IMR-90 (cell line): ENCODE results near the gene NELL2. TPM values are rescaled to one million over a fixed set of nuclear protein-coding genes. Genes with fewer than 3 reads are reported as not detected.

Source experiments
- ATAC-seq: fragments of 200-7000 bp; cut with Tn5 transposase; 2 replicates; pipeline ENCODE4 v1.9.1; 2020; ENCODE audit warnings: low read depth, mild to moderate bottlenecking, moderate library complexity
- BruUV-seq: library from RNA; stranded (reverse); fragments of 400-500 nt; replicated peaks from 2 replicates; lab custom pipeline; 2021; lab: Mats Ljungman, UMichigan
- CTCF ChIA-PET: fragments of 300-600 bp; formaldehyde crosslinking; extraction: SDS; loops from one replicate; lab custom pipeline; 2021; ENCODE audit warnings: antibody characterized with exemption; lab: Yijun Ruan, JAX
- POLR2A ChIA-PET: fragments of 300-600 bp; sonication (Branson Sonifier 250); formaldehyde crosslinking; loops from one replicate; lab custom pipeline; 2022; ENCODE audit warnings: antibody characterized with exemption; ENCODE audit not compliant: unreplicated experiment; lab: Charles Lee
- DNase-seq: peaks from one replicate; pipeline ENCODE4 v3.0.0; 2013
- H2AFZ ChIP-seq: replicated peaks from 2 replicates; pipeline ENCODE3; 2013; ENCODE audit warnings: low read length, mild to moderate bottlenecking; ENCODE audit not compliant: poor library complexity
- H2AK5ac ChIP-seq: 2 replicates; pipeline ENCODE4 v1.6.1; 2013; ENCODE audit warnings: low read depth, low read length, inconsistent platforms
- H2AK9ac ChIP-seq: replicated peaks from 2 replicates; pipeline ENCODE3; 2013; ENCODE audit warnings: mild to moderate bottlenecking, low read depth, low read length, moderate library complexity; ENCODE audit not compliant: poor library complexity
- H2BK120ac ChIP-seq: 2 replicates; pipeline ENCODE4 v1.6.1; 2013; ENCODE audit warnings: low read depth, low read length, inconsistent platforms
- H2BK15ac ChIP-seq: 3 replicates; pipeline ENCODE4 v1.6.1; 2013; ENCODE audit warnings: low read depth, low read length, inconsistent platforms
- H2BK20ac ChIP-seq: 2 replicates; pipeline ENCODE4 v1.6.1; 2013; ENCODE audit warnings: low read depth, mild to moderate bottlenecking, inconsistent platforms, low read length, moderate library complexity
- H2BK5ac ChIP-seq: 2 replicates; pipeline ENCODE4 v1.6.1; 2013; ENCODE audit warnings: mild to moderate bottlenecking, low read depth, low read length, inconsistent platforms; ENCODE audit not compliant: poor library complexity, severe bottlenecking
- H3K14ac ChIP-seq: replicated peaks from 2 replicates; pipeline ENCODE4 v1.6.1; 2013; ENCODE audit warnings: low read depth, low read length, inconsistent platforms
- H3K18ac ChIP-seq: 2 replicates; pipeline ENCODE4 v1.6.1; 2013; ENCODE audit warnings: low read depth, low read length, control low read depth
- H3K23ac ChIP-seq: 2 replicates; pipeline ENCODE4 v1.6.1; 2013; ENCODE audit warnings: low read depth, low read length, inconsistent platforms
- H3K27ac ChIP-seq: 2 replicates; pipeline ENCODE4 v1.5.1; 2013; ENCODE audit warnings: mild to moderate bottlenecking, control low read depth, low read length; ENCODE audit not compliant: insufficient read depth
- H3K27me3 ChIP-seq: 2 replicates; pipeline ENCODE4 v1.6.1; 2013; ENCODE audit warnings: low read length; ENCODE audit not compliant: control insufficient read depth, insufficient read depth
- H3K36me3 ChIP-seq: 2 replicates; pipeline ENCODE4 v1.6.1; 2013; ENCODE audit warnings: low read length, mixed read lengths; ENCODE audit not compliant: control insufficient read depth, insufficient read depth
- H3K4ac ChIP-seq: 2 replicates; pipeline ENCODE4 v1.6.1; 2013; ENCODE audit warnings: low read depth, low read length, inconsistent platforms
- H3K4me1 ChIP-seq: 2 replicates; pipeline ENCODE4 v1.6.1; 2013; ENCODE audit warnings: low read length, mixed read lengths; ENCODE audit not compliant: control insufficient read depth, insufficient read depth
- H3K4me2 ChIP-seq: 2 replicates; pipeline ENCODE4 v1.6.1; 2013; ENCODE audit warnings: low read depth, mild to moderate bottlenecking, control low read depth, low read length, moderate library complexity
- H3K4me3 ChIP-seq: 2 replicates; pipeline ENCODE4 v1.5.1; 2013; ENCODE audit warnings: low read depth, mild to moderate bottlenecking, control low read depth, low read length, moderate library complexity; ENCODE audit not compliant: insufficient read depth
- H3K56ac ChIP-seq: 2 replicates; pipeline ENCODE4 v1.6.1; 2013; ENCODE audit warnings: low read length, inconsistent platforms; ENCODE audit not compliant: insufficient read depth; ENCODE audit errors: extremely low read depth
- H3K79me1 ChIP-seq, 2 experiments: 2 replicates each; pipeline ENCODE4 v1.6.1; 2013; ENCODE audit warnings: low read length in 2 of 2, inconsistent platforms in 1 of 2, low read depth in 1 of 2
- H3K9ac ChIP-seq: 2 replicates; pipeline ENCODE4 v1.6.1; 2013; ENCODE audit warnings: low read depth, low read length, control low read depth
- H3K9me1 ChIP-seq: 2 replicates; pipeline ENCODE4 v1.6.1; 2013; ENCODE audit warnings: low read length, inconsistent platforms; ENCODE audit not compliant: insufficient read depth
- H3K9me3 ChIP-seq: 2 replicates; pipeline ENCODE4 v1.6.1; 2013; ENCODE audit warnings: low read length; ENCODE audit not compliant: control insufficient read depth, insufficient read depth
- H4K20me1 ChIP-seq: 2 replicates; pipeline ENCODE4 v1.6.1; 2013; ENCODE audit warnings: low read length, inconsistent platforms; ENCODE audit not compliant: insufficient read depth
- H4K5ac ChIP-seq: 2 replicates; pipeline ENCODE4 v1.6.1; 2013; ENCODE audit warnings: mild to moderate bottlenecking, low read depth, low read length, control low read depth
- H4K8ac ChIP-seq, 2 experiments: 2 replicates each; pipeline ENCODE4 v1.6.1; 2013; ENCODE audit warnings: low read depth in 2 of 2, low read length in 2 of 2, control low read depth in 1 of 2, inconsistent platforms in 1 of 2
- H4K91ac ChIP-seq: 2 replicates; pipeline ENCODE4 v1.6.1; 2013; ENCODE audit warnings: low read depth, low read length, inconsistent platforms; ENCODE audit not compliant: insufficient read depth
- RAD21 ChIP-seq: IDR thresholded peaks from 2 replicates; pipeline ENCODE4 v1.6.1; 2012; ENCODE audit warnings: low read length, improper control_type of control experiment
- RCOR1 ChIP-seq: IDR thresholded peaks from 2 replicates; pipeline ENCODE4 v1.6.1; 2012; ENCODE audit warnings: mild to moderate bottlenecking, low read length, improper control_type of control experiment; ENCODE audit not compliant: insufficient replicate concordance
- USF2 ChIP-seq: fragments of 150-350 bp; IDR thresholded peaks from 2 replicates; pipeline ENCODE4 v1.6.1; 2017; ENCODE audit warnings: mild to moderate bottlenecking, antibody characterized with exemption, low read length, low read depth
- WGBS, 2 experiments: methylation state at CpG; one replicate each; pipeline versions ENCODE4 v1.1.5 to v1.1.7; 2013; ENCODE audit warnings: missing lambda C conversion rate in 2 of 2; ENCODE audit not compliant: insufficient read length in 1 of 2; ENCODE audit errors: extremely low coverage in 2 of 2; 5-methylcytosine and 5-hydroxymethylcytosine counted together
- dilution Hi-C: fragments of 300-500 bp; cut with HindIII; formaldehyde crosslinking; loops from one replicate; pipeline ENCODE4 v1.14.3; 2018; ENCODE audit warnings: low sequenced_read_pairs; ENCODE audit not compliant: unreplicated experiment
- in situ Hi-C: fragments of 300-500 bp; cut with MboI; formaldehyde crosslinking; loops from 3 replicates; pipeline ENCODE4 v1.14.3; 2019; ENCODE audit warnings: low sequenced_read_pairs, inconsistent platforms, mixed read lengths
- intact Hi-C: fragments of 100-400 bp; cut with micrococcal nuclease; formaldehyde crosslinking; loops from 2 replicates; pipeline ENCODE4 v1.10.0; 2022
- polyA plus RNA-seq, 3 experiments: library from polyadenylated mRNA; depleted of rRNA; stranded (reverse); fragments of >200 nt; gene quantifications; 2 replicates each; pipeline ENCODE4 v1.2.3, GENCODE V29; 2012; ENCODE audit warnings: low replicate concordance in 1 of 3
- total RNA-seq: library from RNA; depleted of rRNA; stranded (reverse); fragments of >200 nt; gene quantifications from 2 replicates; pipeline ENCODE4 v1.2.3, GENCODE V29; 2012

Gene NELL2
- total and polyA plus RNA-seq, 2 of the 4 experiments (the other 2 are of a cell fraction), result 0.18 to 0.26 TPM

- POLR2A ChIA-PET, result no interaction called here
- Histone ChIP-seq H4K5ac (no peak overlapping the region), H3K79me1 (no peaks in the 10 kb centered on the region), H2AK9ac (no peak overlapping the region), H3K56ac (no peak overlapping the region), H3K4me1 (no peaks in the 10 kb centered on the region), H4K91ac (no peak overlapping the region), H2BK20ac (no peak overlapping the region), H3K9me1 (no peaks in the 10 kb centered on the region), H3K9ac (no peak overlapping the region), H3K27me3 (no peaks in the 10 kb centered on the region), H3K9me3 (no peaks in the 10 kb centered on the region), H2AK5ac (no peak overlapping the region), H2BK15ac (no peak overlapping the region), H3K36me3 (no peaks in the 10 kb centered on the region), H3K23ac (no peak overlapping the region), H3K4me3 (no peak overlapping the region), H4K8ac (no peak overlapping the region), H3K18ac (no peak overlapping the region), H2AFZ (no peak overlapping the region), H2BK5ac (no peak overlapping the region), H3K4me2 (no peak overlapping the region), H3K27ac (no peak overlapping the region), H3K4ac (no peak overlapping the region), H4K20me1 (no peaks in the 10 kb centered on the region), H2BK120ac (no peak overlapping the region), H3K14ac (no peak overlapping the region)
- TF ChIP-seq RAD21 (no peak), USF2 (no peak), RCOR1 (no peak)
- no TSS peak for BruUV-seq
- in situ Hi-C loops (no loop called here), intact Hi-C loops (no loop called here), dilution Hi-C loops (no loop called here)
- WGBS, 2 experiments, result no CpG with 5 or more reads among the region's 5 CpGs
- CTCF ChIA-PET, result no interaction called here
- no peak for DNase-seq
- no peak for ATAC-seq
Measured at GRCh38 chr12:44837114-44837755, 38.9 kb downstream of the NELL2 start.
